Stimulated activated CD8-positive, alpha-beta memory T cell treated with anti-CD3 and anti-CD28 coated beads, Interleukin-4, amount 100 ng/mL, for 24 hours (primary cell): ENCODE data around the gene TBXAS1.

ENCODE experiments used
- DNase-seq: peaks from one replicate; pipeline ENCODE4 v3.0.0-alpha.2; 2020; ENCODE audit warnings: low read depth

Gene TBXAS1

GRCh38 chr7:140004672-140005071 lies 175.6 kb downstream of the TBXAS1 start:
- no peak for DNase-seq

- no peak for DNase-seq
Observed at GRCh38 chr7:140005341-140005740, 176.3 kb downstream of the TBXAS1 start.

- no peak for DNase-seq
Observed at GRCh38 chr7:140005754-140006503, 176.9 kb downstream of the TBXAS1 start.

GRCh38 chr7:140006600-140006999 lies 177.5 kb downstream of the TBXAS1 start:
- DNase-seq = no peak

- DNase-seq = no peak
Observed at GRCh38 chr7:140007051-140007690, 178.1 kb downstream of the TBXAS1 start.

- no peak for DNase-seq
Observed at GRCh38 chr7:140008755-140009610, 179.9 kb downstream of the TBXAS1 start.

- DNase-seq = no peak
Observed at GRCh38 chr7:140009735-140010134, 180.7 kb downstream of the TBXAS1 start.

GRCh38 chr7:140010194-140010895 lies 181.3 kb downstream of the TBXAS1 start:
- DNase-seq = no peak

GRCh38 chr7:140013676-140014075 lies 184.6 kb downstream of the TBXAS1 start:
- DNase-seq = no peak

GRCh38 chr7:140014123-140014522 lies 185.1 kb downstream of the TBXAS1 start:
- DNase-seq = no peak

- DNase-seq = no peak
Observed at GRCh38 chr7:140015471-140015970, 186.5 kb downstream of the TBXAS1 start.

- DNase-seq = no peak
Observed at GRCh38 chr7:140016540-140016939, 187.5 kb downstream of the TBXAS1 start.

GRCh38 chr7:140017034-140017433 lies 188.0 kb downstream of the TBXAS1 start:
- no peak for DNase-seq

- DNase-seq = no peak
Observed at GRCh38 chr7:140017543-140017942, 188.5 kb downstream of the TBXAS1 start.

- DNase-seq = no peak
Observed at GRCh38 chr7:140018125-140019043, 189.3 kb downstream of the TBXAS1 start.

GRCh38 chr7:140019172-140019571 lies 190.1 kb downstream of the TBXAS1 start:
- DNase-seq = no peak

GRCh38 chr7:140019606-140020005 lies 190.5 kb downstream of the TBXAS1 start:
- no peak for DNase-seq

- DNase-seq = no peak
Observed at GRCh38 chr7:140021603-140022002, 192.5 kb downstream of the TBXAS1 start.

- DNase-seq = no peak
Observed at GRCh38 chr7:140022582-140023211, 193.6 kb downstream of the TBXAS1 start.

- no peak for DNase-seq
Observed at GRCh38 chr7:140023728-140024127, 194.7 kb downstream of the TBXAS1 start.
